K562 (cell line): ENCODE measurements around the gene PALS1. TPM values are rescaled to one million over a fixed set of nuclear protein-coding genes. Genes with fewer than 3 reads are reported as not detected.

Experiments
- AFF4 ChIP-seq: sonication (generic); formaldehyde crosslinking; IDR thresholded peaks from 2 replicates; pipeline ENCODE4 v1.8.0; 2023; ENCODE audit warnings: mild to moderate bottlenecking, missing genetic modification reagents
- CREM ChIP-seq: IDR thresholded peaks from 2 replicates; pipeline ENCODE4 v1.6.1; 2014; ENCODE audit warnings: antibody characterized with exemption, low read depth
- E2F6 ChIP-seq, 2 experiments: IDR thresholded peaks; 2 replicates each; pipeline ENCODE4 v1.6.1; 2011; ENCODE audit warnings: borderline replicate concordance in 1 of 2, control low read depth in 1 of 2, low read depth in 1 of 2, low read length in 1 of 2, mild to moderate bottlenecking in 1 of 2, mixed read lengths in 1 of 2, moderate library complexity in 1 of 2; ENCODE audit not compliant: insufficient read depth in 1 of 2, insufficient read length in 1 of 2, poor library complexity in 1 of 2, severe bottlenecking in 1 of 2; ENCODE audit errors: extremely low read depth in 1 of 2
- FOXK1 ChIP-seq: sonication (generic); formaldehyde crosslinking; IDR thresholded peaks from 2 replicates; pipeline ENCODE4 v1.8.0; 2022; ENCODE audit warnings: missing genetic modification reagents, mild to moderate bottlenecking, borderline replicate concordance
- FOXP4 ChIP-seq: sonication (generic); formaldehyde crosslinking; IDR thresholded peaks from 2 replicates; pipeline ENCODE4 v1.8.0; 2022; ENCODE audit warnings: mild to moderate bottlenecking, missing genetic modification reagents, borderline replicate concordance
- GMEB1 ChIP-seq: fragments of 250-450 bp; sonication (Bioruptor Pico); IDR thresholded peaks from 2 replicates; pipeline ENCODE4 v1.4.0; 2020; ENCODE audit warnings: mild to moderate bottlenecking
- HMGN3 ChIP-seq: IDR thresholded peaks from 2 replicates; pipeline ENCODE4 v1.6.1; 2011; ENCODE audit warnings: borderline replicate concordance, low read depth, mild to moderate bottlenecking, mixed read lengths, low read length; ENCODE audit not compliant: insufficient read length; ENCODE audit errors: extremely low read depth
- HNRNPLL ChIP-seq: fragments of 200-400 bp; formaldehyde crosslinking; IDR thresholded peaks from 2 replicates; pipeline ENCODE4 v1.6.1; 2017; ENCODE audit warnings: low read length, low read depth, mild to moderate bottlenecking; ENCODE audit not compliant: poor library complexity, severe bottlenecking
- MTA3 ChIP-seq: fragments of 450-650 bp; formaldehyde crosslinking; IDR thresholded peaks from 2 replicates; pipeline ENCODE4 v1.6.1; 2017; ENCODE audit warnings: mild to moderate bottlenecking, borderline replicate concordance
- NCOR1 ChIP-seq: fragments of 450-650 bp; IDR thresholded peaks from 2 replicates; pipeline ENCODE4 v1.6.1; 2016; ENCODE audit warnings: mild to moderate bottlenecking, moderate library complexity
- ZBTB7A ChIP-seq: IDR thresholded peaks from 2 replicates; pipeline ENCODE4 v1.6.1; 2011; ENCODE audit warnings: low read depth, mild to moderate bottlenecking, low read length, moderate library complexity, borderline replicate concordance; ENCODE audit not compliant: control insufficient read depth
- ZNF133 ChIP-seq: fragments of 250-450 bp; sonication (Bioruptor Pico); IDR thresholded peaks from 2 replicates; pipeline ENCODE4 v1.4.0; 2020; ENCODE audit warnings: mild to moderate bottlenecking
- ZNF134 ChIP-seq: fragments of 250-450 bp; sonication (Bioruptor Pico); conservative IDR thresholded peaks from 2 replicates; pipeline ENCODE4 v1.4.0; 2020
- polyA plus RNA-seq, 8 experiments: library from polyadenylated mRNA; depleted of rRNA in 4 of 8; stranded (reverse) in 5 of 8; unstranded in 3 of 8; fragments of >200 nt; fragmentation: Nextera tagmentation in 2 of 8; fragmentation: Illumina TruSeq in 1 of 8; extraction: Ambion mirVana in 2 of 8; extraction: Trizol in 1 of 8; gene quantifications; 2 replicates each; pipeline versions ENCODE4 v1.2.1 to v1.2.3, GENCODE V29; 2011 to 2014; ENCODE audit warnings: inconsistent platforms in 1 of 8, missing spikeins in 1 of 8
- total RNA-seq, 7 experiments: library from RNA; depleted of rRNA in 6 of 7; stranded (reverse); fragments of >200 nt in 6 of 7; fragmentation: Illumina TruSeq in 2 of 7; extraction: Trizol in 2 of 7; gene quantifications; 2 replicates each; pipeline versions ENCODE4 v1.2.1 to v1.2.3, GENCODE V29; 2011 to 2021; ENCODE audit warnings: low replicate concordance in 1 of 7

PALS1 gene
- total and polyA plus RNA-seq, 9 of the 15 experiments (the other 6 are each of a cell fraction or from before 2014, with no cell fraction given), result 4.1 to 9.9 (median 7.2) TPM

- peak; percentile 69; the same call in 1 of the 2 replicates for TF ChIP-seq FOXK1 (CRISPR knock-in tag)
- TF ChIP-seq CREM, result peak; percentile 67
- TF ChIP-seq GMEB1 (CRISPR knock-in tag), result 0 out of 2 replicates have a peak, but pooled peaks have one; percentile 9
- peak; percentile 34; the same call in 1 of the 2 replicates for TF ChIP-seq NCOR1
- TF ChIP-seq ZNF134 (CRISPR knock-in tag), result 0 out of 2 replicates have a peak, but pooled peaks have one; percentile 10
- TF ChIP-seq HNRNPLL, result peak; percentile 99
- TF ChIP-seq ZBTB7A, result peak; percentile 86; the same call in 1 of the 2 replicates
- no peak for TF ChIP-seq ZNF133
- peak; percentile 77 for TF ChIP-seq HMGN3
- peak; percentile 49; the same call in 1 of the 2 replicates for TF ChIP-seq AFF4 (CRISPR knock-in tag)
- TF ChIP-seq FOXP4 (CRISPR knock-in tag), result no peak
- peak; percentile 4 to 12 for TF ChIP-seq E2F6 (IDR thresholded peaks at IDR 0.05; ENCODE audit: borderline replicate concordance in 1 of 2, extremely low read depth in 1 of 2, insufficient read depth in 1 of 2, insufficient read length in 1 of 2, low read depth in 1 of 2, low read length in 1 of 2, poor library complexity in 1 of 2, severe bottlenecking in 1 of 2)
- peak; percentile 44; the same call in 1 of the 2 replicates for TF ChIP-seq MTA3
These were observed at the start of gene PALS1 (continued) for GRCh38 chr14:67241411-67242167.
